Measurements from ENCODE around the gene AGAP1.

The AGAP1 gene

DNA sequence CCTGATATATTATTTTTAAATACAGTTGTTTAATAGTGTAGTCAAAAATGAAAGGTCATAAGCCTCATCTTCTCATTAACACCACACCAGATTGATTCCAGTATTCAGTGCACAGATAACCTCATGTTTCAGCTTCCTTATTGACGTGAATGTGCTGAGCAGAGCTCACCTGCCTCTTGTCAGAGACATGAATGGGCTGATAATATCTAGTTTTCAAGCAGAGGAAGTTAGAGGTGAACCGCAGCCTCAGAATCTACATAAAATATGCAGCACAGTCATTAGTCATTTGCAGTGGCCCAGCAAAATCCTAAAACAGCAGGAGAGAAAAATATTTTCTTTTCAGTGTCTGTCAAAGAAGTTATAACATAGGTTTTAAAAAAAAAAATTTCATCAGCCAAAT lies 458.1 kb downstream of the AGAP1 start:
- Mint-ChIP-seq H3K9me3 (no peaks in the 10 kb centered on the region), H3K4me3 (no peak overlapping the region), H3K4me1 (ENCODE audit: low read depth) (peaks cover 8% of the 10 kb centered on the region), H3K27me3 (ENCODE audit: low read depth) (peaks cover 34% of the 10 kb centered on the region), H3K27ac (no peak overlapping the region), H3K36me3 (ENCODE audit: low read depth) (no peaks in the 10 kb centered on the region)

DNA sequence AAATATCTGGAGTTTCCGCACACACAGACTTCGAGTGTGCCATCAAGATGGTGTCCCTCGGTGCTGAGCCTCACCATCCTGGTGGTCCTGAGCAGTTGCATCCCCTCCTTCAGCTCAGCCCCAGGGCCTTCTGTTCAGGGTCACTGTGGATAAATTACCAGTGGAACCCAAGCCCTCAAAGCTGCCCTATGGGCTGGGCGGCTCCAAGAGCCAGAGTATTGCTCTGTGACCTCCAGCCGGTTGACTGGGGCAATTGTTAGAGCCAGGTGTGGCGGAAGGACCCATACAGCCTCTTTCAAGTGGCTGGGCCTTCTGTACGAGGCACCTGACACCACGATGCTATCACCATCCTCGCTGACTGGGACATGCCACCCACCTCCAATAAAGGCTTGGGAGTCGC lies 458.9 kb downstream of the AGAP1 start:
- H3K27ac Mint-ChIP-seq = no peak overlapping the region
- peaks cover 34% of the 10 kb centered on the region for H3K27me3 Mint-ChIP-seq (ENCODE audit: low read depth)
- H3K36me3 Mint-ChIP-seq (ENCODE audit: low read depth) = no peaks in the 10 kb centered on the region
- peaks cover 8% of the 10 kb centered on the region for H3K4me1 Mint-ChIP-seq (ENCODE audit: low read depth)
- no peaks in the 10 kb centered on the region for H3K9me3 Mint-ChIP-seq
- H3K4me3 Mint-ChIP-seq = no peak overlapping the region

DNA sequence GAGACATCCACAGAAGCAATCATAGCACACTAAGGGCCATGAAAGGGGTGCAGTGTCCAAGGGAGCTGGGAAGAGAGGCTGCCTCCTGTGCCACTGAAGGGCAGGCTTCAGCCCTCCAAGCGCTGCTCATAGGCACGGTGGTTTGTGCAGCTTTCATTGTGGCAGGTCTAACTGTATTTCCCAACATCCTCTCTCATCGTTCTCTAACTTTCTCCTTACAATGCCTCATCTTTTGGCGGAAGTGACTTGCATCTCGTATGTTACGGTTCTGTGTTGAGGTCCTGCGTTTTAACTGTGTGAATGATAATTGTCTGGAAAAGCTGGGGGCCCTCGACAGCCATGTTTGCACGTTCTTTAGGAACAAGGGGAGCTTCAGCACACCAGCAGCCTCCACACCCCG lies 460.4 kb downstream of the AGAP1 start:
- Mint-ChIP-seq H3K4me3 (no peak overlapping the region), H3K9me3 (no peaks in the 10 kb centered on the region), H3K36me3 (ENCODE audit: low read depth) (no peaks in the 10 kb centered on the region), H3K27ac (no peak overlapping the region), H3K27me3 (ENCODE audit: low read depth) (peaks cover 32% of the 10 kb centered on the region), H3K4me1 (ENCODE audit: low read depth) (peaks cover 8% of the 10 kb centered on the region)

DNA sequence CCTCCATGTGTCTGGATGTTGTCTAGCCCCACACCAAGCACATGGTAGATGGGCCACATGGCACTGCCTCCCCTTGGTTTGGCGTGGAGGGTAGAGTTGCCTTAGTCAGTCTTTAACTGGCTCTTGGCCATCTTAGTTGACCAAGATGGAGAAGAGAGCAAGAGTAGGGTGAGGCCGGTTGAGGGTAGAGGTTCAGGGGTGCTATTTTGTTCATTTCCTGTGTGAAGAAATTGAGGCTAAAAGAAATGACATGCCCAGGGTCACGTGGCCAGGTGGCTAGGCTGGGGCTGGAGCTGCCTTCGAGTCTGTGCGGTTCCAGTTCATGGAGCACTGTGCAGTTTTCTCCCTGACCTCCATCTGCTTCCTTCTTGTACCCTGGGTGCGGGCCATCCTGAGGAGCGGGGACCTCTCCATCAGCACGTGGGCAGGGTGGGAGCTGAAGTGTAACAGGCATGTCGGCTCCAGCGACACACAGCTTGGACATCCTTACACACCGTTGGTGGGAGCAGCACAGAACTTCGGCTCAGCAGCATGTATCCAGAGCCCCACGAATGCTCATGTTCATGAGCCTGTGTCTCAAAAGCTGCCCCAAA lies 461.1 kb downstream of the AGAP1 start:
- peaks cover 27% of the 10 kb centered on the region for H3K27me3 Mint-ChIP-seq (ENCODE audit: low read depth)
- no peak overlapping the region for H3K4me3 Mint-ChIP-seq
- no peaks in the 10 kb centered on the region for H3K9me3 Mint-ChIP-seq
- no peaks in the 10 kb centered on the region for H3K36me3 Mint-ChIP-seq (ENCODE audit: low read depth)
- H3K4me1 Mint-ChIP-seq (ENCODE audit: low read depth) = peaks cover 8% of the 10 kb centered on the region
- no peak overlapping the region for H3K27ac Mint-ChIP-seq

DNA sequence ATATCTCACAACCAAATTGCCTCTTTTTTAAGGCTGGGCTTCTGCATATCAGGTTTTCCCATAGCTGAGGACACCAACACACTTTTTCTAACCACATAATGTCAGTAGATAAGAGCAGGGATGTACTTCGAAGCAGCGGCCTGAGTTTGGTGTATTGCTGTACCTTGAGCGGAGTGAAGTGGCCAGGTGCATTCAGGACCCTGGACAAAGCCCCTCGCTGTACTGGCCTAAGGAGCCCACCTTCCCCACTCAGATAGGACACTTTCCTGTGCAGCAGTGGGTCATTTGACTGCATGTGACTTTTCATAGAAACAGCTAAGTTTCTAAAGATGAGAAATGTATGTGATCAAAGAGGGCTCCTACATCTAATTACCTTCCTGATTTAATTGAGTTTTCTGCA lies 461.8 kb downstream of the AGAP1 start:
- peaks cover 22% of the 10 kb centered on the region for H3K27me3 Mint-ChIP-seq (ENCODE audit: low read depth)
- H3K4me1 Mint-ChIP-seq (ENCODE audit: low read depth) = peaks cover 8% of the 10 kb centered on the region
- no peaks in the 10 kb centered on the region for H3K9me3 Mint-ChIP-seq
- no peak overlapping the region for H3K4me3 Mint-ChIP-seq
- H3K36me3 Mint-ChIP-seq (ENCODE audit: low read depth) = no peaks in the 10 kb centered on the region
- no peak overlapping the region for H3K27ac Mint-ChIP-seq

DNA sequence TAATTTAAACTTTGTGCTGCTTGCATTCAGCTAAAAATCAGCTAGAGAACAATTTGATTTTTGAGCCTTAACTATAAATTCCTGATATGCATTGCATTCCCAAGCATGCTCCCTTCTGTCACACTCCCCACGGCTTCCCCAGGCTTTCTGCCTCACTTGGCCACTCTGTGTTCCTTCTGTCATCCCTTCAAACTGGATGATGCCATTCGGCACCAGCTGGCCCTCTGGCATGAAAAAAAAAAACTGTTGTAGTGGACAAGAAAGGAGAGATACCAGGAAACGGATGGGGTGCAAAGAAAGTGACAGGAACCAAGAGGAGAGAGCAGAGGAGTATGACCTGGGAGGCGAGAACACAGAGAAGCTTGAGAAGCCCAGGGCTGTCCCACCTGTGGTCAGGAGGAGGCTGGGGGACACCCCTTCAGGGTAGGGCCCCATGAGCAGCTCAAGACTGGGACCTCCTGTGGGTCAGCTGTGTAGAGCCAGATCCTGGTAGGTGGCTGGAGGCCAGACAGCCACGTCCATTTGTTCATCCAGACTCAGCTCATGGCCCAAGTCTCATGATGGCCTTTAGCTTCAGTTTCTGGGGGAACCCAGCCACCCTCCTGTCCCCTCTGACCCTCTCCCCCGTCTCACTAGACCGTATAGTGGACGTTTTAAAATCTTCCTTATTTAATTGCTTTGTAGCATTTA lies 462.6 kb downstream of the AGAP1 start:
- Mint-ChIP-seq H3K4me3 (no peak overlapping the region), H3K27me3 (ENCODE audit: low read depth) (peaks cover 17% of the 10 kb centered on the region), H3K27ac (no peak overlapping the region), H3K9me3 (no peaks in the 10 kb centered on the region), H3K4me1 (ENCODE audit: low read depth) (peaks cover 7% of the 10 kb centered on the region), H3K36me3 (ENCODE audit: low read depth) (no peaks in the 10 kb centered on the region)

DNA sequence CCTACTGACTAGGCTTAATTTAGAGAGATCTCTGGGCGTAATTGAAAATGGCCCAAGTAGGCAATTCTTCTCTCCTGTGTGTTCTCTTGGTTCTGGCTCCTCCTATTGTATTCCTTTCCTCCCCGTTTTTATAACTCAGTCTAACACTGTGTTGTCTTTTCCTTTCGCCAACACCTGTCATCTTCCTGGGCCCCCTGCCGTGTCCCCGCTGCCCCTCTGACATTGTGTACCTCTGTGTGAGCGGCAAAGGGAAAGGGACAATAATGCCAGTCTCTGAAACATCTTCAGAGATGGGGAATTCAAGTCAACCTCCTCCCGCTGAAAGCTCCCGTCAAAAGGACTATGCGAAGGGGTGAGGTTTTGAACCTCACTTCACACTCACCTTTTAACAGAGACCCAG lies 463.4 kb downstream of the AGAP1 start:
- Mint-ChIP-seq H3K9me3 (no peaks in the 10 kb centered on the region), H3K36me3 (ENCODE audit: low read depth) (no peaks in the 10 kb centered on the region), H3K4me1 (ENCODE audit: low read depth) (no peaks in the 10 kb centered on the region), H3K27me3 (ENCODE audit: low read depth) (peaks cover 10% of the 10 kb centered on the region), H3K4me3 (no peak overlapping the region), H3K27ac (no peak overlapping the region)

DNA sequence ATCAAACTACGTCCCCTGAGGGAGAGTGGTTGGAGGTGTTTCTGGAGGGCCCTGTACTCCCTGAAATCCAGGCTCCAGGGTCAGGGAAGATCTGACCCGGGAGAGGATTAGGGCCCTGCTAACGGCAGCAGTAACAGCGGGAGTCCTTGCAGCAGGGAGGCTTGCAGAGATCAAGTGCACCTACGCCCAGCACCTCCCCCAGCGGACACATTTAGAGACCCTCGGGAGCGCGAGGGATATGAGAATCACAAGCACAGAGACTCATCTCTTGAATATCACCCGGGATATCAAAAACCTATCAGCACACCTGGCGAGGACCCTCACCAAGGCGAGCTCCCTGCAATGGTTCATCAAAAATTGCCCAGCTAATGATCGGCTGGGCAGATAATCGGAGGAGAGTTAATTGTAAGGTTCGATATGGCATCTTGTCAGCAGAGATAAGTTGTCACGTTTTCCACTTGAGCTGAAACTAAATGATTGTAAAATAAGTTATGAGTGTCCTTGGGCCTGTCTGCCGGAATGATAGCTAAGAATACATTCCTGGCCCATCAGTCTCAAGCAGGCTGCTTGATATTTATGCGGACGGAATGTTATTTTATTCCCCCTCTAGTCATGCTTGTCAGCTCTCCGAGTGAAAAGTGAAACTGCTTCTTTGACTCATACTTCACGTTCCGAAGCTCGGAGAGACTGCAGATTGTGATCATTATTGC lies 464.5 kb downstream of the AGAP1 start:
- Mint-ChIP-seq H3K4me3 (no peak overlapping the region), H3K36me3 (ENCODE audit: low read depth) (no peaks in the 10 kb centered on the region), H3K9me3 (no peaks in the 10 kb centered on the region), H3K27me3 (ENCODE audit: low read depth) (peaks cover 10% of the 10 kb centered on the region), H3K27ac (no peak overlapping the region), H3K4me1 (ENCODE audit: low read depth) (no peaks in the 10 kb centered on the region)

DNA sequence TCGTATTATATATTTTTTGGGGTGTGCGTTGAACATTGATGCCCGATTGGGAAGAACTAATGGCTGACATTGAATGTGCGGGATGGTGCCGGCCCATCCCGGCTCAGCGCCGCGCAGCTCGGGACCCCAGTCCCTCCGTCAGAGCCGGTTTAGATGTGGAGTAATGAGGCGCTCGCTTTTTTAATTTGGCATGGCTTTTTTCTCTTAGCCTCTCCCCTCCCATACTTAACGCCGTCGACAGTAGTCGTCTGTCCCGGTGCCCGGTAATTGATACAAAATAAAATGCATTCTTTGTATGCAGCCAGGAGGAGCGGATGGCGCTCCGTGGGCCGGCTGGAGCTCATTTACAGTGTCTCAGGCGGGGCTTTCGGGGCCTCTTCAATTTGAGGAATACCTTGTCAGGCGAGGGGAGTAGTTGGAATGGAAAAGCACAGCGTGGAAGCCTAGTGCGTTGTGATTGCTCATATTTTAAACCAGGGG lies 465.1 kb downstream of the AGAP1 start:
- Mint-ChIP-seq H3K27me3 (ENCODE audit: low read depth) (peaks cover 10% of the 10 kb centered on the region), H3K4me3 (no peak overlapping the region), H3K27ac (no peak overlapping the region), H3K36me3 (ENCODE audit: low read depth) (no peaks in the 10 kb centered on the region), H3K4me1 (ENCODE audit: low read depth) (no peaks in the 10 kb centered on the region), H3K9me3 (no peaks in the 10 kb centered on the region)

DNA sequence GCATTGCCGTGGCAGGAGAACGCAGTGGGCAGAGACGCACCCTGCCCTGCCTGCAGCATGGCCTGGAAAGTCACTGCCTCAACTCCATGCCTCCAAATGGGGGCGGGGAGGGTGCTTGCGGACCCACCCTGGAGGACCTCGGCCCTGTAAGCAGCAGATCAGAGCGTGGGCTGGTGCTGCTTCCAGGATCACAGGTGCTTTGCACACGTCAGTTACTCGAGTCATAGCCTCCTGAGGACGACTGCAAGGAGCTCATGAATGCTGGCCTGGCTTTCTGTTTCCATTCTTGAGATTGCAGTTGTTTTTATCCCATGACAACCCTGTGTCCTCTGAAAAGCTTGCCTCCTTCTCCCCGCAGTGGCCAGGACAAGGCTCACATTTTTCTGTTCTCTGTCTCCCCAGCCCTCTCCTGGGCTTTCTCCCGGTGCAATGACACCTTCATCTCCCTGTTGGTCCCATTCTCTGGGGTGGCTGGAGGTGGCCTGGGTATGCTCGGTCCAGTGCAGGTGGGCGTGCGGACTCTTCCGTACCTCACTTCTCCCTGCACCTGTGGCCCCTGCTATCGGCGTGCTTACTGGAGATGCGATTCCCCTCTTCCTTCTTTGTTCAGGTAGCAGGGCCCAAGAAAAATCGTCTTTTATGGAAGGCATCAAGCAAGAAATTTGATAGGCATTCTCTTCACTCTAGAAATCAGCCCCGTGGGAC lies 466.3 kb downstream of the AGAP1 start:
- H3K4me1 Mint-ChIP-seq (ENCODE audit: low read depth) = no peaks in the 10 kb centered on the region
- H3K27me3 Mint-ChIP-seq (ENCODE audit: low read depth) = peaks cover 3% of the 10 kb centered on the region
- H3K9me3 Mint-ChIP-seq = no peaks in the 10 kb centered on the region
- H3K4me3 Mint-ChIP-seq = no peak overlapping the region
- no peak overlapping the region for H3K27ac Mint-ChIP-seq
- no peaks in the 10 kb centered on the region for H3K36me3 Mint-ChIP-seq (ENCODE audit: low read depth)

DNA sequence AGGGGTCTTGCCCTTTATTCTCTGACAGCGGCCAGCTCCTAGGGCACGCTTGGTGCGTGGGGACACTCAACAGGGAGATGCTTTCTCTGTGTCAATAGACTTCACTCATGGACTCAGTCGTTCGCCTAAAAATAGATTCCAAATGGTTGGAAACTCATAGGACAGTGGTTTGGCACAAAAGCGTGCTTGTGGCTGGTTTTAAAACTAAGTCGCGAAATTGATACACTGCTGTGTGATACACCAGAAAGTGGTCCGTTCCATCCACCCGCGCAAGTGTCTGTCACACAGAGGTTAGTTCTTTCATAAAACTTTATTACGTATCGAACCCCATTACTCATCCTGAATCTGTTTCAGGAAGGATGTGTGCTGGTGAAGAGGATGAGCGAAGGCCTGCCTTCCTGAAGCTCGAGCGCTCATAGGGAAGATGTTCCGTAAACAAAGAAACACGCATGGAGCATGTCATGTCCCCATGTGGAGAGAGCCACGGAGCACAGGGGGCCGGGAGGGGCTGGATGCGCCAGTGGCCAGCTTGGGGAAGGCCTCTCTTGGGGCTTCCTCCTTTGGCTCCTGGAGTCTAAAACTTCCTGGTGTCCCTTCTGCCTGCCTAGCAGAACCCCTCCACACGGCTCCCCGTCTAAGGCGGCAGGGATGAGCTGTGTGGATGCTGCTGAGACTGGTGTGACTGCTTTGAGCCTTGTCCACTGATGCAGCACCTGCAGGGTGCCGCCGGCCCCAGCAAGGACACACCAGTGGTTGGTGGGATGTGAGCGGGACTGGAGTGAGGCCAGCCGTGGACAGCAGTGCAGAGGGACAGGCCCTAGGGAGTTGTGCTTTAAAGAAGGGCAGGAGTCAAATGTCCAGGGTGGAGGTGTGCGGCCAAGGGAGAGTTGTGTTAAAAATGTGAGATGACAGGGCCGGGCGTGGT lies 467.1 kb downstream of the AGAP1 start:
- H3K9me3 Mint-ChIP-seq = no peaks in the 10 kb centered on the region
- no peak overlapping the region for H3K27ac Mint-ChIP-seq
- H3K4me3 Mint-ChIP-seq = no peak overlapping the region
- no peaks in the 10 kb centered on the region for H3K36me3 Mint-ChIP-seq (ENCODE audit: low read depth)
- no peaks in the 10 kb centered on the region for H3K4me1 Mint-ChIP-seq (ENCODE audit: low read depth)
- H3K27me3 Mint-ChIP-seq (ENCODE audit: low read depth) = peaks cover 3% of the 10 kb centered on the region

DNA sequence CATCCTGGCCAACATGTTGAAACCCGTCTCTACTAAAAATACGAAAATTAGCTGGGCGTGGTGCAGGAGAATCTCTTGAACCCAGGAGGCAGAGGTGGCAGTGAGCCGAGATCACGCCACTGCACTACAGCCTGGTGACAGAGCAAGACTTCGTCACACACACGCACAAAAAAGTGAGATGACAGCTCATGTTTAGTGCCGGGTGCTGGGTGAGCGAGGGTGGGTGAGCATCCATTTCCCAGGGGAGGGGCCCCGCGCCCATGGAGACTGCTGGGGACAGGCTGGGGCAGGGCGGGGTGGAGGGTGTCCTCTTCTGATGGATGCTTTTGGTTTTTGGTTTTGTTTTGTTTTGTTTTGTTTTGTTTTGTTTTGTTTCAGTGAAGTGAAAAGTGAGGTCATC lies 467.9 kb downstream of the AGAP1 start:
- H3K27me3 Mint-ChIP-seq (ENCODE audit: low read depth) = no peaks in the 10 kb centered on the region
- H3K4me1 Mint-ChIP-seq (ENCODE audit: low read depth) = no peaks in the 10 kb centered on the region
- no peak overlapping the region for H3K27ac Mint-ChIP-seq
- H3K4me3 Mint-ChIP-seq = no peak overlapping the region
- no peaks in the 10 kb centered on the region for H3K9me3 Mint-ChIP-seq
- H3K36me3 Mint-ChIP-seq (ENCODE audit: low read depth) = no peaks in the 10 kb centered on the region

DNA sequence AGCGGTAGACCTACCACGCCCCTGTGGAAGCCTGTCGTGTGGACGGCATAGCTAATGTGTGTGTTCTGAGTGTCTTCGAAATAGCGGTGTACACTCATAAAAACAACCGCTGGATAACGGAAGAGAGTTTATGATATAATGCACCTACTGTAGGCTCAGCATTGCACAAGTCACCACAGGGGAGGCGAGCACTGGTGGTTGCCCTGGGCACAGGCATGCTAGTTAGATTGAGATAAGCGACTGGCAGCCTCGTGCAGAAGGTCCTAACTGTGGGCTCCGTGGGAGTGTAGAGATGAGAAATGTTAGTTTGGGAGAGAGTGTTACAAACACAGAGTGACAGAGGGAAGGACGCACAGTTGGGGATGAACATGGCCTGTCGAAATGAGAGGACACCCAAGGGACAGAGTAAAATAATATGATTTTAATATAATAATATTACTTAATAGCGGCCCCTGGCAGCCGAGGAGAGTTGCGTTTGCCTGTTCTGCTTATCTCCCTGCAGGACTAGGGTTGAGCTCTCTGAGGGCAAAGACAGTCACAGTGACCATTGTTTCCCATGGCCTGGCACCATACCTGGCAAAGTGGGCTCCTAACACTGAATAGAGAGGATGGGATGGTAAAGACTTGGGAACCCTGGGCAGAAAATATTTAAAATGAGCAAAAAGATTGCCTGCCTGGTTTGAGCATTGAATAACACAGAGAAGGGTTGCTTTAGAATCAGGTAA lies 470.2 kb downstream of the AGAP1 start:
- H3K36me3 Mint-ChIP-seq (ENCODE audit: low read depth) = no peaks in the 10 kb centered on the region
- no peak overlapping the region for H3K27ac Mint-ChIP-seq
- no peaks in the 10 kb centered on the region for H3K4me1 Mint-ChIP-seq (ENCODE audit: low read depth)
- no peak overlapping the region for H3K4me3 Mint-ChIP-seq
- H3K27me3 Mint-ChIP-seq (ENCODE audit: low read depth) = no peaks in the 10 kb centered on the region
- no peaks in the 10 kb centered on the region for H3K9me3 Mint-ChIP-seq

All from T-helper 1 cell treated with Interleukin-12 subunit alpha and Interleukin-12 subunit beta and Interleukin-4 antibody, amounts not matched to agents 30 μg/mL and 1 μg/mL, for 36 hours (primary cell).